Prostate gland (tissue), 2 donors: ENCODE data around the gene LMAN2. TPM values are rescaled to one million over a fixed set of nuclear protein-coding genes. Genes with fewer than 3 reads are reported as not detected.
"Not testable (repeated sequence)": the region's sequence is repeated elsewhere in the genome, so short reads cannot be mapped to it uniquely, and the experiment has no call there.

Experiments used
- DNase-seq: peaks from one replicate; pipeline ENCODE4 v3.0.0-alpha.2; 2019; ENCODE audit warnings: low spot score
- H3K27ac ChIP-seq, 2 donors: fragments of 200-600 bp; sonication (generic); 2 replicates each; pipeline ENCODE4 v1.5.1; 2017 to 2019
- H3K27me3 ChIP-seq: fragments of 200-600 bp; sonication (generic); replicated peaks from 2 replicates; pipeline ENCODE4 v1.5.1; 2019; ENCODE audit not compliant: insufficient read depth
- H3K36me3 ChIP-seq, 2 donors: fragments of 200-600 bp; sonication (generic); 1 replicate in 1 of 2; 2 replicates in 1 of 2; pipeline versions ENCODE4 v1.5.1 to v1.8.1; 2017 to 2019
- H3K4me1 ChIP-seq: fragments of 200-600 bp; sonication (generic); replicated peaks from 2 replicates; pipeline ENCODE4 v1.5.1; 2019
- H3K4me3 ChIP-seq, 2 donors: fragments of 200-600 bp; sonication (generic); 2 replicates each; pipeline ENCODE4 v1.5.1; 2017 to 2019
- H3K9me3 ChIP-seq: fragments of 200-600 bp; sonication (generic); 2 replicates; pipeline ENCODE4 v1.5.1; 2017
- POLR2A ChIP-seq: fragments of 450-650 bp; IDR thresholded peaks from one replicate; pipeline ENCODE4 v1.6.1; 2016; ENCODE audit warnings: antibody characterized with exemption, mild to moderate bottlenecking
- POLR2AphosphoS5 ChIP-seq: sonication (generic); formaldehyde crosslinking; IDR thresholded peaks from one replicate; pipeline ENCODE4 v1.6.1; 2017; ENCODE audit warnings: antibody characterized with exemption
- WGBS: methylation state at CpG from one replicate; pipeline ENCODE4 v1.1.5; 2018; 5-methylcytosine and 5-hydroxymethylcytosine counted together
- intact Hi-C: fragments of 100-400 bp; cut with DNase I; formaldehyde crosslinking; loops from one replicate; pipeline ENCODE4 v1.14.2; 2022
- total RNA-seq, 2 donors: library from RNA; depleted of rRNA; stranded (reverse); fragments of >200 nt; gene quantifications; one replicate each; pipeline ENCODE4 v1.1.0, GENCODE V29; 2016
- TF ChIP-seq, protein P1 (sequence below), 4 experiments: fragments of 200-600 bp in 2 of 4; fragments of 450-650 bp in 2 of 4; sonication (generic) in 2 of 4; IDR thresholded peaks; 1 replicate in 3 of 4; 2 replicates in 1 of 4; pipeline ENCODE4 v1.5.1; 2016 to 2019; ENCODE audit warnings: antibody characterized with exemption in 4 of 4, mild to moderate bottlenecking in 2 of 4, moderate library complexity in 2 of 4

The LMAN2 gene
- total RNA-seq, 2 donors from 2014 or later = 350 to 369 TPM

DNA sequence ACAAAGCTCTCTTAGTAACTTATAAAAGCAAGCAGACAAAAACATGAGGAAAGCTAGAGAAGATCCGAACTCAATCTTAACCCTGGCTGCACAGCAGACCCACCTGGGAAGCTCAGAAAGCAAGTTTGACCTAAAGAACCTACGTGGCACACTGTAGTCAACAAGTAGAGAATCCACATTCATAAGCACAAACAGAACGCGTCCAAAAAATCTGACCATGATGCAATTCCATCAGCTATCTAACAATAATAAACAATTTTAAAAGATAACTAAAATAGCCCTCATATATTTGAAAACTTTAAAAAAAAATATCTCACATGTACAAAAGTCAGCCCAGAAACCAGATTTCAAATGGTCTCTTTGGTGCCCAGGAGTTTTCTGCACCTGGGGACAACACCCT, 4.6 kb downstream of the LMAN2 start:
- no peaks in the 10 kb centered on the region for H3K36me3 ChIP-seq
- WGBS = 75% methylated on average over 4 of the region's 4 CpGs
- H3K27ac ChIP-seq = no peak overlapping the region
- H3K9me3 ChIP-seq = no peaks in the 10 kb centered on the region
- H3K4me3 ChIP-seq = no peak overlapping the region
- no peaks in the 10 kb centered on the region for H3K27me3 ChIP-seq
- peaks cover 16% of the 10 kb centered on the region for H3K4me1 ChIP-seq
- TF ChIP-seq POLR2AphosphoS5 = no peak
- no peak for TF ChIP-seq POLR2A
- TF ChIP-seq, protein P1, sequence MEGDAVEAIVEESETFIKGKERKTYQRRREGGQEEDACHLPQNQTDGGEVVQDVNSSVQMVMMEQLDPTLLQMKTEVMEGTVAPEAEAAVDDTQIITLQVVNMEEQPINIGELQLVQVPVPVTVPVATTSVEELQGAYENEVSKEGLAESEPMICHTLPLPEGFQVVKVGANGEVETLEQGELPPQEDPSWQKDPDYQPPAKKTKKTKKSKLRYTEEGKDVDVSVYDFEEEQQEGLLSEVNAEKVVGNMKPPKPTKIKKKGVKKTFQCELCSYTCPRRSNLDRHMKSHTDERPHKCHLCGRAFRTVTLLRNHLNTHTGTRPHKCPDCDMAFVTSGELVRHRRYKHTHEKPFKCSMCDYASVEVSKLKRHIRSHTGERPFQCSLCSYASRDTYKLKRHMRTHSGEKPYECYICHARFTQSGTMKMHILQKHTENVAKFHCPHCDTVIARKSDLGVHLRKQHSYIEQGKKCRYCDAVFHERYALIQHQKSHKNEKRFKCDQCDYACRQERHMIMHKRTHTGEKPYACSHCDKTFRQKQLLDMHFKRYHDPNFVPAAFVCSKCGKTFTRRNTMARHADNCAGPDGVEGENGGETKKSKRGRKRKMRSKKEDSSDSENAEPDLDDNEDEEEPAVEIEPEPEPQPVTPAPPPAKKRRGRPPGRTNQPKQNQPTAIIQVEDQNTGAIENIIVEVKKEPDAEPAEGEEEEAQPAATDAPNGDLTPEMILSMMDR (IDR thresholded peaks at IDR 0.05) = no peak
- intact Hi-C loops = no loop called here
- no peak for DNase-seq

DNA sequence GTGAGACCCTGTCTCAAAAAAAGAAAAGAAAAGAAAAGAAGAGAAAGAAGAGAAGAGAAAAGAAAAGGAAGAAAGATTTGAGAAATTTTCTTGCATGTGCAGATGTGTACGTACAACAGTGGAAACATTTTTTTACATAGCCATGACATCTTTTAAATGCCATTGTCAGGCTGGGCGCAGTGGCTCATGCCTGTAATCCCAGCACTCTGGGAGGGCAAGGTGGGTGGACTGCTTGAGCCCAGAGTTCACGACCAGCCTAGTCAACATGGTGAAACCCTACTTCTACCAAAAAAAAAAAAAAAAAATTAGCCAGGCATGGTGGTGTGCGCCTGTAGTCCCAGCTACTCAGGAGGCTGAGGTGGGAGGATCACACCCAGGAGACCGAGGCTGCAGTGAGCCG, 6.6 kb downstream of the LMAN2 start:
- peaks cover 7% of the 10 kb centered on the region for H3K4me1 ChIP-seq
- no peak overlapping the region for H3K4me3 ChIP-seq
- H3K27me3 ChIP-seq = no peaks in the 10 kb centered on the region
- TF ChIP-seq POLR2A = no peak
- TF ChIP-seq, protein P1 (IDR thresholded peaks at IDR 0.05) = no peak
- TF ChIP-seq POLR2AphosphoS5 = no peak
- no peak for DNase-seq
- no peaks in the 10 kb centered on the region for H3K36me3 ChIP-seq
- intact Hi-C loops = no loop called here
- H3K27ac ChIP-seq = no peak overlapping the region
- WGBS = 94% methylated on average over 6 of the region's 6 CpGs
- H3K9me3 ChIP-seq = no peaks in the 10 kb centered on the region

DNA sequence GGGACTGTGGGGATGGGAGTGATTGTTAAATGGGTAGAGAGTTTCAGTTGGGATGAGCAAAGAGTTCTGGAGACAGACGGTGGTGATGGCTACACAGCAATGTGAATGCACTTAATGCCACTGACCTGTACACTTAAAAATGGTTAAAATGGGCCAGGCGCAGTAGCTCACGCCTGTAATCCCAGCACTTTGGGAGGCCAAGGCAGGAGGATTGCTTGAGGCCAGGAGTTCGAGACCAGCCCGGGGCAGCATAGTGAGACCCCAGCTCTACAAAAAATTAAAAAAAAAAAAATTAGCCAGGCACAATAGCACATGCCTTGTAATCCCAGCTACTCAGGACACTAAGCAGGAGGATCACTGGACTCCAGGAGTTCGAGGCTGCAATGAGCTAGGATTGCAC, 7.7 kb downstream of the LMAN2 start:
- H3K4me3 ChIP-seq = no peak overlapping the region
- WGBS = 92% methylated on average over 6 of the region's 6 CpGs
- H3K27me3 ChIP-seq = no peaks in the 10 kb centered on the region
- H3K9me3 ChIP-seq = no peaks in the 10 kb centered on the region
- no peak overlapping the region for H3K27ac ChIP-seq
- DNase-seq = no peak
- TF ChIP-seq POLR2AphosphoS5 (no peak), POLR2A (no peak)
- TF ChIP-seq, protein P1 (IDR thresholded peaks at IDR 0.05) = no peak
- H3K4me1 ChIP-seq = no peaks in the 10 kb centered on the region
- no peaks in the 10 kb centered on the region for H3K36me3 ChIP-seq
- intact Hi-C loops = no loop called here

DNA sequence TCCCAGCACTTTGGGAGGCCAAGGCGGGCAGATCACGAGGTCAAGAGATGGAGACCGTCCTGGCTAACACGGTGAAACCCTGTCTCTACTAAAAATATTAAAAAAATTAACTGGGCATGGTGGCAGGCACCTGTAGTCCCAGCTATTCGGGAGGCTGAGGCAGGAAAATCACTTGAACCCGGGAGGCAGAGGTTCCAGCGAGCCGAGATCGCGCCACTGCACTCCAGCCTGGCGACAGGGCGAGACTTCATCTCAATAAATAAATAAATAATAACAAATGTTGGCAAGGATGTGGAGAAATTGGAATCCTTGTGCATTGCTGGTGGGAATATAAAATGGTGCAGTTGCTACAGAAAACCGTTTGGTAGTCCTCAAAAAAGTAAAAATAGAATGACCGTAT, 8.5 kb downstream of the LMAN2 start:
- intact Hi-C loops = not testable (repeated sequence)

DNA sequence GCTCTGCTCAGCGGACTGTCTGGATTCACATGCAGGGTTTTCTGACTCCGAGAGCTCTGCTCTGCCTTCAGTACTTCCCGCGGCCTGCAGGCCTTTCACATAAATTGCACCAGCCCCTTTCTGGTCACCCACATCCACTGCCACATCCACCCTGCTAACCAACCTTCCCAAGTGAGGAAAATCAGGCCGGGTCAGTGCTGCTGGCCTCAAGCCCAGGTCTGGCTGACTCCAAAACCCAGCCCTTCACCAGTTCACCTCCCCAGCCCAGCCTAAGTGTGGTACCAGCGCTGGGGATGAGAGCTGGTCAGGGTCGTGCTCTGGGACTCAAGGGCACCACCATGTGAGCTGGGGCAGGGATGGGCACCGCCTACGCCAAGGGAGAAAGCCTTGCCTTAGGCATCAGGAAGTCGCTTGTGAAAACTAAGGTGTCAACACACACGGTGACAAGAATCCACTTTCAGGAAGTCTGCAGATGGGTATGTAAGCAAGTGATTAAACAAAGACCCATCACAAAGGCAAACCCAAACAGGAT, 12.3 kb downstream of the LMAN2 start:
- TF ChIP-seq, protein P1 (IDR thresholded peaks at IDR 0.05) = no peak
- H3K4me3 ChIP-seq = no peak overlapping the region
- H3K27ac ChIP-seq = no peak overlapping the region
- H3K27me3 ChIP-seq = no peaks in the 10 kb centered on the region
- DNase-seq = no peak
- H3K4me1 ChIP-seq = no peaks in the 10 kb centered on the region
- intact Hi-C loops = no loop called here
- H3K9me3 ChIP-seq = no peaks in the 10 kb centered on the region
- H3K36me3 ChIP-seq = peaks cover 3 to 12% of the 10 kb centered on the region in 2 donors
- 69% methylated on average over 11 of the region's 11 CpGs for WGBS

More for the DNA sequence above, 8.5 kb downstream of the LMAN2 start:
- H3K4me1 ChIP-seq, H3K4me3 ChIP-seq, H3K9me3 ChIP-seq, H3K27ac ChIP-seq, H3K36me3 ChIP-seq, H3K27me3 ChIP-seq, DNase-seq: not testable (repeated sequence)
- 95% methylated on average over 14 of the region's 14 CpGs for whole genome bisulfite sequencing
